PC-9 (cell line): ENCODE data around the gene CDR2L. TPM values are rescaled to one million over a fixed set of nuclear protein-coding genes. Genes with fewer than 3 reads are reported as not detected.

Experiments
- BruUV-seq: library from RNA; stranded (reverse); fragments of 400-500 nt; replicated peaks from 2 replicates; lab custom pipeline; 2021; lab: Mats Ljungman, UMichigan
- CTCF ChIA-PET: fragments of 300-600 bp; sonication (Branson Sonifier 250); formaldehyde crosslinking; loops from one replicate; lab custom pipeline; 2022; ENCODE audit warnings: antibody characterized with exemption; lab: Charles Lee
- POLR2A ChIA-PET: fragments of 300-600 bp; sonication (Branson Sonifier 250); formaldehyde crosslinking; loops from one replicate; lab custom pipeline; 2022; ENCODE audit warnings: antibody characterized with exemption; ENCODE audit not compliant: unreplicated experiment; lab: Charles Lee
- DNase-seq, 2 experiments: peaks; one replicate each; pipeline versions ENCODE4 v3.0.0 to v3.0.0-alpha.2; 2015 to 2022; ENCODE audit warnings: mixed read lengths in 1 of 2
- H2AFZ ChIP-seq: fragments of 200-600 bp; sonication (generic); 2 replicates; pipeline ENCODE4 v1.8.1; 2017; ENCODE audit warnings: antibody characterized with exemption
- H3F3A ChIP-seq: fragments of 200-600 bp; sonication (generic); 2 replicates; pipeline ENCODE4 v1.8.1; 2017; ENCODE audit warnings: antibody characterized with exemption, mild to moderate bottlenecking, low read depth; ENCODE audit not compliant: insufficient read depth
- H3K27ac ChIP-seq: fragments of 200-600 bp; sonication (generic); 2 replicates; pipeline ENCODE4 v1.6.1; 2016; ENCODE audit warnings: mixed run types
- H3K27me3 ChIP-seq: fragments of 200-600 bp; sonication (generic); 2 replicates; pipeline ENCODE4 v1.6.1; 2016; ENCODE audit warnings: low read depth, mixed run types; ENCODE audit not compliant: insufficient read depth
- H3K36me3 ChIP-seq: fragments of 200-600 bp; sonication (generic); 2 replicates; pipeline ENCODE4 v1.6.1; 2016; ENCODE audit warnings: low read depth, mixed run types
- H3K4me1 ChIP-seq: fragments of 200-600 bp; sonication (generic); replicated peaks from 2 replicates; pipeline ENCODE4 v1.6.1; 2016; ENCODE audit warnings: mixed run types; ENCODE audit not compliant: insufficient read depth
- H3K4me2 ChIP-seq: fragments of 200-600 bp; sonication (generic); 2 replicates; pipeline ENCODE4 v1.6.1; 2017; ENCODE audit warnings: mixed run types
- H3K4me3 ChIP-seq: fragments of 200-600 bp; sonication (generic); 2 replicates; pipeline ENCODE4 v1.6.1; 2016; ENCODE audit warnings: mixed run types
- H3K79me2 ChIP-seq: fragments of 200-600 bp; sonication (generic); 2 replicates; pipeline ENCODE4 v1.6.1; 2017; ENCODE audit warnings: low read depth, mixed run types
- H3K9me2 ChIP-seq: fragments of 200-600 bp; sonication (generic); 2 replicates; pipeline ENCODE4 v1.8.1; 2017; ENCODE audit warnings: mild to moderate bottlenecking; ENCODE audit not compliant: insufficient read depth
- H3K9me3 ChIP-seq: fragments of 200-600 bp; sonication (generic); 2 replicates; pipeline ENCODE4 v1.8.1; 2016; ENCODE audit warnings: low read depth; ENCODE audit not compliant: insufficient read depth
- H4K20me1 ChIP-seq: fragments of 200-600 bp; sonication (generic); 2 replicates; pipeline ENCODE4 v1.8.1; 2017; ENCODE audit not compliant: insufficient read depth
- EZH2 ChIP-seq: fragments of 200-600 bp; sonication (generic); IDR thresholded peaks from 2 replicates; pipeline ENCODE4 v1.8.0; 2017; ENCODE audit warnings: antibody characterized with exemption, low read depth
- intact Hi-C: fragments of 100-400 bp; cut with micrococcal nuclease; formaldehyde crosslinking; loops from one replicate; pipeline ENCODE4 v1.10.0; 2022; ENCODE audit not compliant: unreplicated experiment
- total RNA-seq: library from RNA; stranded (reverse); gene quantifications from 2 replicates; pipeline ENCODE4 v1.2.3, GENCODE V29; 2021
- TF ChIP-seq, protein P1 (sequence below): fragments of 200-600 bp; sonication (generic); conservative IDR thresholded peaks from 2 replicates; pipeline ENCODE4 v1.6.1; 2017; ENCODE audit warnings: mixed run types, antibody characterized with exemption, mild to moderate bottlenecking, moderate library complexity

Gene CDR2L
- total RNA-seq, 1 experiment from 2014 or later, result 15.1 TPM

DNA sequence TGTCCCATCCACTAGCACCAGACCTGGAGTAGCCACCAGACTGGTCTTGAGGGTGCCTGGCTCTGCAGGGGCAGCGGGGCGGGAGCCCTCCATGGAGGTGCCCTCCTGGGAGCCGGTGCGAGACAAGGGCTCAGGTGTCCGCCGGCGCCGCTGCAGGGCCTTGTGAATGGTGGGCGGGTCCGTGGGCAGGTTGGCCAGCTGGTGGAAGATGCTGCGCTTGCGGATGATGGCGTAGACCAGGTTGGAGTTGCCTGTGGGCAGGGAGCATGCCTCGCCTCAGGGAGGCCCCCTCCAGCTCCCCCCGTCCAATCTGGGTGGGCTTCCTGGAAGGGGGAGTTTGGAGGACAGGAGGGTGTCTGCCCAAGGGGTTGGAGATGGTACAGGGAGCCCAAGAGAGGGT lies 33.3 kb upstream of the CDR2L start:
- no peaks in the 10 kb centered on the region for H3K27me3 ChIP-seq
- peaks cover 3% of the 10 kb centered on the region; the same call in 1 of the 2 replicates for H3F3A ChIP-seq
- H3K27ac ChIP-seq, result no peak overlapping the region
- no peak overlapping the region for H3K4me2 ChIP-seq
- TF ChIP-seq EZH2, result no peak
- TF ChIP-seq, protein P1, sequence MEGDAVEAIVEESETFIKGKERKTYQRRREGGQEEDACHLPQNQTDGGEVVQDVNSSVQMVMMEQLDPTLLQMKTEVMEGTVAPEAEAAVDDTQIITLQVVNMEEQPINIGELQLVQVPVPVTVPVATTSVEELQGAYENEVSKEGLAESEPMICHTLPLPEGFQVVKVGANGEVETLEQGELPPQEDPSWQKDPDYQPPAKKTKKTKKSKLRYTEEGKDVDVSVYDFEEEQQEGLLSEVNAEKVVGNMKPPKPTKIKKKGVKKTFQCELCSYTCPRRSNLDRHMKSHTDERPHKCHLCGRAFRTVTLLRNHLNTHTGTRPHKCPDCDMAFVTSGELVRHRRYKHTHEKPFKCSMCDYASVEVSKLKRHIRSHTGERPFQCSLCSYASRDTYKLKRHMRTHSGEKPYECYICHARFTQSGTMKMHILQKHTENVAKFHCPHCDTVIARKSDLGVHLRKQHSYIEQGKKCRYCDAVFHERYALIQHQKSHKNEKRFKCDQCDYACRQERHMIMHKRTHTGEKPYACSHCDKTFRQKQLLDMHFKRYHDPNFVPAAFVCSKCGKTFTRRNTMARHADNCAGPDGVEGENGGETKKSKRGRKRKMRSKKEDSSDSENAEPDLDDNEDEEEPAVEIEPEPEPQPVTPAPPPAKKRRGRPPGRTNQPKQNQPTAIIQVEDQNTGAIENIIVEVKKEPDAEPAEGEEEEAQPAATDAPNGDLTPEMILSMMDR, result no peak
- POLR2A ChIA-PET, result no interaction called here
- H3K9me3 ChIP-seq, result no peaks in the 10 kb centered on the region
- no TSS peak for BruUV-seq
- H2AFZ ChIP-seq, result no peak overlapping the region
- 0 out of 2 replicates have a peak, but pooled peaks cover 4% of the 10 kb centered on the region for H3K36me3 ChIP-seq
- no peaks in the 10 kb centered on the region for H3K79me2 ChIP-seq
- peaks cover 7% of the 10 kb centered on the region; the same call in 1 of the 2 replicates for H3K4me1 ChIP-seq
- CTCF ChIA-PET, result no interaction called here
- no peaks in the 10 kb centered on the region for H3K9me2 ChIP-seq
- no peak for DNase-seq
- no peak overlapping the region for H3K4me3 ChIP-seq
- intact Hi-C loops, result loop anchor here (10.0 kb wide), 1 partner anchor 179 kb away; the partner anchor contains the start of gene NAT9
- no peaks in the 10 kb centered on the region for H4K20me1 ChIP-seq

DNA sequence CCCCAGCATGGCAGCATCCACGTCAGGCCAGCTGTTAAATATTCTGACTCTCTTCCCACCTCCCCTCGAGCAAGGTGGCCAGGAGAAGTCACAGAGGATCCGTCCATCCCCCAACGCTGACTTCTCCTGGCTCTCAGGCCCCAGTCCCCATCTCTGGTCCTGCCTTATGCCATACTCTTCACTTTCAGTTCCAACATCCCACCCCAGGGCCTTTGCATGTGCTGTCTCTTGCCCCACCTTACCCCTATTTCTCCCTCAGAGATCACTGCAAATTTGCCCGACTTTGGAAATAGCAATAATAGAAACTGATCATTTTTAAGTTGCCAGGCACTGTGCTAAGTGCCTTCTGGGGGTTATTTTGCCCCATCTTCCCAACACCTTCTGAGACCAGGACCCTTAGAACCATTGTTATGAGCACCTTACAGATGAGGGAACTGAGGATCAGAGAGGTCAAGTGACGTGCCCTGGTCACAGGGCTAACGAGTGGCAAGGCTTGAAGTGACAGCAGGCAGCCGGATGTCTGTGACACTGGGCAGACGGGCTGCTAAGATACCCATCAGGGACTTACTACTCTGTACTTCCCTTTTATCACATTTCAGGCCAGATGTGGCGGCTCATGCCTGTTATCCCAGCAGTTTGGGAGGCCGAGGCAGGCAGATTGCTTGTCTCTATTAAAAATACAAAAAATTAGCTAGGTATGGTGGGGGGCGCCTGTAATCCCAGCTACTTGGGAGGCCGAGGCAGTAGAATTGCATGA lies 32.6 kb upstream of the CDR2L start:
- ChIA-PET CTCF (no interaction called here), POLR2A (no interaction called here)
- DNase-seq, result no peak
- TF ChIP-seq EZH2, result no peak
- TF ChIP-seq, protein P1, result no peak
- Histone ChIP-seq H3K79me2 (no peaks in the 10 kb centered on the region), H3K4me2 (no peak overlapping the region), H3K9me3 (no peaks in the 10 kb centered on the region), H2AFZ (no peak overlapping the region), H3K36me3 (0 out of 2 replicates have a peak, but pooled peaks cover 4% of the 10 kb centered on the region), H3K4me1 (peaks cover 7% of the 10 kb centered on the region; the same call in 1 of the 2 replicates), H3K9me2 (no peaks in the 10 kb centered on the region), H3K27ac (no peak overlapping the region), H4K20me1 (no peaks in the 10 kb centered on the region), H3F3A (peaks cover 3% of the 10 kb centered on the region; the same call in 1 of the 2 replicates), H3K27me3 (no peaks in the 10 kb centered on the region), H3K4me3 (no peak overlapping the region)
- BruUV-seq, result no TSS peak
- intact Hi-C loops, result loop anchor here (5.0 to 10.0 kb wide), 3 partner anchors 83 to 578 kb away; partner anchors contain the start of genes FDXR and NAT9

DNA sequence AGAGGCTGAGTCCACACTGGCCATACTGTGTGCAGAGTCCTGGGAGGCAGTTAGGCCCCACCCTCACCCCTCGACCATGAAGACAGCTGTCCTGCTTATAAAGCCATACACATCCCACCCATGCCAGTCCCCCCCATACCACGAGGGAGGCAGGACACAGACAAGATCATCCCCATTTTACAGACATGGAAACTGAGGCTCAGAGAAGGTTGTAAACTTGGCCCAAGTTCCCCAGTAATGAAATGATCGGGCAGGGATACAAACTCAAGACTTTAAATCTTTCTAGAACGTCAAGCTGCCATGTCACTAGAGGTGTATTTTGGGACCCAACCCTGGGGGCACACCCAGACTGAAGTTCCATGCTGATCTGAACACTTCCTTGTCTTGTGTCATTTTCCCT lies 31.3 kb upstream of the CDR2L start:
- Histone ChIP-seq H4K20me1 (no peaks in the 10 kb centered on the region), H3K4me1 (no peaks in the 10 kb centered on the region), H3F3A (peaks cover 10% of the 10 kb centered on the region; the same call in 1 of the 2 replicates), H3K27ac (no peak overlapping the region), H3K9me2 (no peaks in the 10 kb centered on the region), H3K4me2 (no peak overlapping the region), H3K36me3 (0 out of 2 replicates have a peak, but pooled peaks cover 4% of the 10 kb centered on the region), H3K27me3 (no peaks in the 10 kb centered on the region), H3K9me3 (no peaks in the 10 kb centered on the region), H2AFZ (no peak overlapping the region), H3K79me2 (no peaks in the 10 kb centered on the region), H3K4me3 (no peak overlapping the region)
- no peak for DNase-seq
- intact Hi-C loops, result loop anchor here (5.0 to 10.0 kb wide), 3 partner anchors 84 to 579 kb away; partner anchors contain the start of genes FDXR and NAT9
- ChIA-PET CTCF (interaction anchor here (0.6 to 1.3 kb wide), 2 partner anchors 12 to 84 kb away, joined by 4 to 7 read pairs; no protein-coding TSS in a partner anchor), POLR2A (no interaction called here)
- no TSS peak for BruUV-seq
- TF ChIP-seq, protein P1, result no peak
- no peak for TF ChIP-seq EZH2
